Kidney epithelial cell (primary cell): ENCODE measurements around the gene RNF157. TPM values are rescaled to one million over a fixed set of nuclear protein-coding genes. Genes with fewer than 3 reads are reported as not detected.

Experiments used
- DNase-seq: peaks from one replicate; pipeline ENCODE4 v3.0.0-alpha.2; 2010; ENCODE audit warnings: low read depth
- H3K27me3 ChIP-seq: 2 replicates; pipeline ENCODE4 v1.6.0; 2011; ENCODE audit warnings: low read length; ENCODE audit not compliant: control insufficient read depth, insufficient read depth
- H3K36me3 ChIP-seq: 2 replicates; pipeline ENCODE4 v1.5.1; 2011; ENCODE audit warnings: low read length; ENCODE audit not compliant: control insufficient read depth, insufficient read depth
- H3K4me3 ChIP-seq: 2 replicates; pipeline ENCODE4 v1.5.1; 2011; ENCODE audit warnings: low read depth, mild to moderate bottlenecking, control low read depth, low read length
- total RNA-seq: library from RNA; depleted of rRNA; stranded (reverse); fragments of >200 nt; gene quantifications from 2 replicates; pipeline ENCODE4 v1.2.3, GENCODE V29; 2015
- TF ChIP-seq, protein P1 (sequence below): IDR thresholded peaks from 2 replicates; pipeline ENCODE4 v1.5.1; 2011; ENCODE audit warnings: mild to moderate bottlenecking, moderate library complexity, low read length, control low read depth, inconsistent platforms; ENCODE audit not compliant: insufficient read depth, poor library complexity, severe bottlenecking

Gene RNF157
- total RNA-seq, 1 donor from 2014 or later, result 6.0 TPM

DNA sequence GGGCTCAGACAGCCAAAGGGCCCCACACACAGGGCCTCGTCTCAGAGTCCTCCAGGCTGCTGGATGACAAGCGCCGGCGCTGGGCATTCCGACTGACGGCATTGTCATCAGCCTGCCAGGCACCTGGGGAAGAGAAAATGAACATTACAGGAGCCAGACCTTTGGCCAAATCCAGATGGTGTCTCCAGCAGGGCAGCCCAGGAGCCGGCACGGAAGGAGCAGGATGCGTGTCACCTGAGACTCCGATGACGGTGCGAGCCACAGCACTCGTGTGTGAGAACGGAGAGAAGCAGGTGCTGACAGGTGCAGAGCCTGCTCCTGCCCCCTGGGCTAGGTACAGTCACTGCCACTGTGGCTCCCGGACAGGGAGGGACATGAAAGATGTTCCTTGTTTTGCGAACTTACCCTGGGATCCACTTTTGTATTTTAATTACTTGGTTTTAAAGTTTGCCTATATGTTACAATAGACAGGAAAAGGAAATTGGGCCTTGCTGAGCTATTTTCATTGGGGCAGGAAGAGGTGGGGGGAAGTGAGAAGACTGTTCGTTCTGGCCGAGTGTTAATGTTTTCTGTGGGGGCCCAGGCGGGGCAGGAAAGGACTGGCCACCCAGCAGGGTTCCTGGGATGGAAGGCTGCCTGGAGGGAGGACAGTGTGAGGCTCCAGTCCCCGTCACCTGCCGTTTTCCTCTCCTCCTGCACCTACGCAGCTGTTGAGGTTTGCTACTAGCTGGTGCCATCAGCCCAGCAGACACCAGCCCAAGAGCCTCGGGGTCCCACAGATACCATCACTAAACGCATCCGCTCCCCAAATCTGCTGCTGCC, 94.9 kb downstream of the RNF157 start:
- H3K27me3 ChIP-seq, result peaks cover 13% of the 10 kb centered on the region
- DNase-seq, result no peak
- no peak overlapping the region for H3K4me3 ChIP-seq
- no peaks in the 10 kb centered on the region for H3K36me3 ChIP-seq
- TF ChIP-seq, protein P1, sequence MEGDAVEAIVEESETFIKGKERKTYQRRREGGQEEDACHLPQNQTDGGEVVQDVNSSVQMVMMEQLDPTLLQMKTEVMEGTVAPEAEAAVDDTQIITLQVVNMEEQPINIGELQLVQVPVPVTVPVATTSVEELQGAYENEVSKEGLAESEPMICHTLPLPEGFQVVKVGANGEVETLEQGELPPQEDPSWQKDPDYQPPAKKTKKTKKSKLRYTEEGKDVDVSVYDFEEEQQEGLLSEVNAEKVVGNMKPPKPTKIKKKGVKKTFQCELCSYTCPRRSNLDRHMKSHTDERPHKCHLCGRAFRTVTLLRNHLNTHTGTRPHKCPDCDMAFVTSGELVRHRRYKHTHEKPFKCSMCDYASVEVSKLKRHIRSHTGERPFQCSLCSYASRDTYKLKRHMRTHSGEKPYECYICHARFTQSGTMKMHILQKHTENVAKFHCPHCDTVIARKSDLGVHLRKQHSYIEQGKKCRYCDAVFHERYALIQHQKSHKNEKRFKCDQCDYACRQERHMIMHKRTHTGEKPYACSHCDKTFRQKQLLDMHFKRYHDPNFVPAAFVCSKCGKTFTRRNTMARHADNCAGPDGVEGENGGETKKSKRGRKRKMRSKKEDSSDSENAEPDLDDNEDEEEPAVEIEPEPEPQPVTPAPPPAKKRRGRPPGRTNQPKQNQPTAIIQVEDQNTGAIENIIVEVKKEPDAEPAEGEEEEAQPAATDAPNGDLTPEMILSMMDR, result no peak

DNA sequence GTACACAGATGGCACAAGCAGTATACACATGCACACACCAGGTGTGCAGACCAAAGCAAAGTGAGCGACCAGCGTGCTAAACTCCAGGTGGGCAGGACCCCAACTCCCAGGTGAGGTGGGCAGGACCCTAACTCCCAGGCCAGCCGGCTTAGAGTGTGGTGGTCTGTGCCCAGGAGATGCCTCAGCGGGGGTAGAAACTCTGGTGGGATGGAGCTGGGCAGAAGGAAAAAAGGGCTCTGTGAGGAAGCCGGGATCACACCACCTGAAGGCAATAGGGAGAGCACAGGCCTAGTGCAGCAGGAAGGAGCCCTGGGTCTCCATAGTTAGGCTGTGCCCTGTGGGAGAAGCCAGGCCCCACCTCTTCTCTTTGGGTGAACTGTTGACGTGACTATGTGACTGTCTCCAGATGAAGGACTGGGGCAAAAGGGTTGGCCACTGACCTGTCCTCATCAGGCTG, 97.7 kb downstream of the RNF157 start:
- Histone ChIP-seq H3K4me3 (no peak overlapping the region), H3K27me3 (peaks cover 27% of the 10 kb centered on the region), H3K36me3 (no peaks in the 10 kb centered on the region)
- TF ChIP-seq, protein P1, result no peak
- no peak for DNase-seq

DNA sequence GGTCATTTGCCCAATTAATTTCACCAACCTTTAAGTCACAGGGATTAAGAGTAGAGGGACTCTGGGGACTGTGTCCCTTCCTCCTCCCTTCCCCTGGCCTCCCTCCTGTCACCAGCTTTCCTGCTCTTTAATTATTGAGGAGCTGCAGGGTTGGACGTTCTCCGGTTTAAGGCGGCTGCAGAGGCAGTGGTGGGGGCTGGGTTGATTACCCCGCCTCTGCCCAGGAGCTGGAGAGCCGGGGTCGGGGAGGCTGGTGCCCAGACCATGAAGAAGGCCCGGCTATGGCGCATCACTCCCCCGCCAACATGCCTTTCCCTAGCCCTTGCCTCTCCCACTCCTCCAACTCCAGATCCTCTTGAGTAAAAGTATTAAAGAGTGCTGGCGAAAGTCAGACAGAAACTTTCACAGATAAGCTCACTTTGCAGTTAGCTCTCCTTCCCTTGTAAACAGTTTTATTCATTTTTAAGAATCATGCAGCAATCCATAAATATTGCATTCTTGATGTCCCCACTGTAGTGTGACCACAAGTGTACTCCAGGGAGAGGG, 98.2 kb downstream of the RNF157 start:
- Histone ChIP-seq H3K27me3 (peaks cover 27% of the 10 kb centered on the region), H3K4me3 (no peak overlapping the region), H3K36me3 (no peaks in the 10 kb centered on the region)
- DNase-seq, result no peak
- TF ChIP-seq, protein P1, result no peak

DNA sequence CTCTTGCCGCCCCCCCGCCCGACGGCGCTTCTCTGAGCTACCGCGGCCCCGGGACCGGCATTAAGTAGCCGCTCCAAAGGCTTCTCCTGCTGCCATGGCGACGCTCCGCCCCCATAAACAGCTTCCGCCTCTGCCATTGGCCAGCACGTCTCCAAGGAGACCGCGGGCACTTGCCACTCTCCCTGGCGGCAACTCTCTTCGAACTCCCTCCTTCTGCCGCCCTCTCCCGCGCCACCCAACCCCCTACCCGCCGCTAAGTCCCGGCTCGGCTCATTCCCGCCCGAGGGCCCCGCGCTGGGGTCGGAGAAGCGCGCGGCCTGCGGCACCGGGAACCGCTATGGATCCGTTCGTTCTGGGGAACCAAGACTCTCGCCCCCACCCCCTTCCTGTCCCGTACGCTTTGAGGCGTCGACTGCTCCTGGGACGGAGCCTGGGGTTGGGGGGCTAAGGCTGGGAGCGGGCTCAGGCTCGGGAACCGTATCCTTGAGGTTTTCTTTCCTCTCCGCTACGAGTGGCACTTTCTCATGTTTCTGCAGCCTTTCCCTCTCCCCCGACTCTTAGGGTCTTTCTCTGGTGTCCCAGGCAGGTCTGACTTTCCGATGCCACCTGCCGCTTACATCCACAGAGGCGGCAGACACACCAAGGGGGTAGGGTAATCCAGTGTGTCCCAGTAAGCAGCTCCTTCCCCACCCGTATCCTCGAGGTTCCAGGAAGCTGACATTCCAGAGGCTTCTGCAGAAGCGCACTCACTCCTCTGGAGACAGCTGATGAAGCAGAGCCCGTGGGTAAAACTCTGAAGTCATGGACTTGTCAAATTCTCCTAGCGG, 98.9 kb downstream of the RNF157 start, which contains the start of gene FOXJ1:
Gene FOXJ1, minus strand, starts transcription at position 34 of the 827 bp plus-strand sequence. CDS start 850 bp downstream, outside the sequence.
- DNase-seq, result peak; percentile 65
- TF ChIP-seq, protein P1, result no peak
- H3K27me3 ChIP-seq, result peaks cover 27% of the 10 kb centered on the region

DNA sequence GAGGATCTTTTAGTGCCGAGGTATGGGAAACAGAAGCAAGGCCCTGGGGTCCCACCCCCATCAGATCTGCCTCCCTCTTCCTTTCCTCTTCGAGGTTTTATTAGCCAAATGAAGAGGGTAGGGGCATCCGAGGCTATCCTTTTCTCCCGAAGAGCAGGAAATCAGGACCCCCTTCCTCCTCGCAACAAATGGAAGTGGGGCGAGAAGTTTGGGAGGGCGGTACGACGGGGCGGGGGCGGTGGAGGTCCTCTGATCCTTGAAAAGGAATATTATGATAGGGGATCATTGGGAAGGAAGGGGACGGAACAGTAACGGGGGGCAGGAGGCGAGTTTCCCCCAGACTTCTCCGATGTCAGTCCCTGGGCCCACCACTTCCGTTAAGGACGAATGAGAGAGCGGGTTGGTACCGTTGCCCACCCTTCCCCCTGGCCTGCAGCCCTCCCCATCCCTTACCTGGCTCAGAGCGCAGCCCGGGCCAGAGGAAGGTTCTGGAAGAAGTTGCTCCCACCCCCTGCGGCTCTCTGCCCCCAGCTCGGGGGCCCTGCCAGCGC, 99.6 kb downstream of the RNF157 start:
- H3K27me3 ChIP-seq, result peaks cover 27% of the 10 kb centered on the region
- DNase-seq, result no peak
- peak overlapping the region; percentile 39 for H3K4me3 ChIP-seq
- H3K36me3 ChIP-seq, result no peaks in the 10 kb centered on the region
- TF ChIP-seq, protein P1, result no peak

More for the DNA sequence above, 98.9 kb downstream of the RNF157 start, which contains the start of gene FOXJ1:
- Histone ChIP-seq H3K36me3 (no peaks in the 10 kb centered on the region), H3K4me3 (peak within 1 kb of the TSS; percentile 39)
